Measurements from ENCODE around the gene CACNA1D. TPM values are rescaled to one million over a fixed set of nuclear protein-coding genes. Genes with fewer than 3 reads are reported as not detected.

The CACNA1D gene
- total and polyA plus RNA-seq, 2 donors from 2014 or later, result 3.7 to 35.7 TPM

DNA sequence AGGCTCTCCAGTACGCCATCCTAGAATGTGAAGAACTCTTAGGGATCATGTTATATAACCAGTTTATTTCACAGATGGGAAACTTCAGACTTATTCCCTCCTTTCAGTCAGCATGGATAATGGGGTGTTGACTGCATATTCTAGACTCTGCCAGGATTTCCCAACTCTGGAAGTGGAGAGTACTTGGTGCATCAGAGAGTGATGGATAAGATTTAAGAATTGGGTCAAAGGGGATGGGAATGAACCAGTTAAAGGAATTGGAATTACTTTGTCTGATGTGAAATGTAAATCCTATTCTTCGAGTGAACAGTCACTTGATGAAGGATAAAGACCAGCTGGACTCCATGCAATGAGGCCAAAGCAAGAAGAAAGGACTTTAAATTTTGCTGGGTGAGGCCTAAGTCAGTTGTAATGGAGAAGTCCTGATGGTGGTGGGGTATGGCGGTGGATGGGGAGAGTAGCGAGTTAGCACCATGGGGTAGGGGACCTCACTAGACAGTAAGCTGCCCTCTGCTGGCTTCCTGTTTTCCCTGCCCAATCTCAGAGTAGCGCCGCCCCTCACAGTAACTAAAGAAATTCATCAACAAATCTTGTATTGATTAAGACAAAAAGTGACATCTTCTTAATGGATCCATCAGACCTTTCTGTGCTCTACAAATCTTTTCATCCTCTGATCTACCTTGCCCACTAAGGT is 7.3 kb upstream of the CACNA1D start:
- H3K27me3 ChIP-seq (ENCODE audit: control insufficient read depth, insufficient read depth, low read length), result no peaks in the 10 kb centered on the region
- FAIRE-seq (no peak), DNase-seq (peak in 1 of 5 donors; percentile 68)
- H3K36me3 ChIP-seq (ENCODE audit: control insufficient read depth in 2 of 3, insufficient read depth in 3 of 3, low read length in 3 of 3), result no peaks in the 10 kb centered on the region
- TF ChIP-seq CTCF (IDR thresholded peaks at IDR 0.05; ENCODE audit: borderline replicate concordance, extremely low read depth, insufficient read depth), result no peak
- intact Hi-C loops (cut with DNase I), result no loop called here
- no peak overlapping the region for H3K4me3 ChIP-seq (ENCODE audit: low read length in 3 of 3)
- H3K27ac ChIP-seq (ENCODE audit: low read depth in 2 of 2, low read length in 2 of 2), result no peak overlapping the region
- no peak overlapping the region for H3K9ac ChIP-seq (ENCODE audit: low read length in 3 of 3)
- no peaks in the 10 kb centered on the region for H3K9me3 ChIP-seq (ENCODE audit: control insufficient read depth in 2 of 3, insufficient read depth in 1 of 3, low read length in 3 of 3)
- H3K4me1 ChIP-seq (ENCODE audit: control insufficient read depth in 2 of 3, insufficient read depth in 2 of 3, low read depth in 1 of 3, low read length in 3 of 3), result peaks cover 0 to 11% (median 2%) of the 10 kb centered on the region in 3 donors

DNA sequence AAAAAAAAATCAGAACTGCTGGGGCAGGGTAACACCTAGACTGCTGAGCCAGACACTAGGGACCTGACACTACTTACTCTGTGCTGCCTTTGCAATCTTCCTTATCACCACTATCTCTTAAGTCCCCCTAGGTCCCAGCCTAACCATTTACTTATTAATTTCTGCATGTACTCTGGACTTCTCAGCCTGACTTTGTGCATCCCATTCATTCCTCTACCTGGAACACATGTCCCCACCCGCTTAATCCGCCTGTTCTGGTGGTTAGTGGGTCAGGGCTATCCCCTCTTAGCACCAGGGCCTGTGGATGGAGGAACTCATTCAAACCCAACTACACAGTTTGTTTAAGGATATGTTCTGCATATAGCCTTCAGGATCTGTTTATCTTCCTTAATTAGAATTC is 5.0 kb upstream of the CACNA1D start:
- no peaks in the 10 kb centered on the region for H3K27me3 ChIP-seq (ENCODE audit: control insufficient read depth, insufficient read depth, low read length)
- no peak overlapping the region for H3K4me3 ChIP-seq (ENCODE audit: low read length in 3 of 3)
- no peak overlapping the region for H3K9ac ChIP-seq (ENCODE audit: low read length in 3 of 3)
- H3K27ac ChIP-seq (ENCODE audit: low read depth in 2 of 2, low read length in 2 of 2), result no peak overlapping the region
- no peaks in the 10 kb centered on the region for H3K9me3 ChIP-seq (ENCODE audit: control insufficient read depth in 2 of 3, insufficient read depth in 1 of 3, low read length in 3 of 3)
- intact Hi-C loops (cut with DNase I), result no loop called here
- no peaks in the 10 kb centered on the region for H3K36me3 ChIP-seq (ENCODE audit: control insufficient read depth in 2 of 3, insufficient read depth in 3 of 3, low read length in 3 of 3)
- no peak for DNase-seq
- TF ChIP-seq CTCF (IDR thresholded peaks at IDR 0.05; ENCODE audit: borderline replicate concordance, extremely low read depth, insufficient read depth), result no peak
- peaks cover 0 to 11% (median 2%) of the 10 kb centered on the region in 3 donors for H3K4me1 ChIP-seq (ENCODE audit: control insufficient read depth in 2 of 3, insufficient read depth in 2 of 3, low read depth in 1 of 3, low read length in 3 of 3)
- FAIRE-seq, result no peak

- peak in 1 of 5 donors; percentile 34 for DNase-seq
- TF ChIP-seq CTCF (IDR thresholded peaks at IDR 0.05; ENCODE audit: borderline replicate concordance, extremely low read depth, insufficient read depth), result no peak
- Histone ChIP-seq H3K27me3 (ENCODE audit: control insufficient read depth, insufficient read depth, low read length) (no peaks in the 10 kb centered on the region), H3K27ac (ENCODE audit: low read depth in 2 of 2, low read length in 2 of 2) (no peak overlapping the region), H3K4me3 (ENCODE audit: low read length in 3 of 3) (no peak overlapping the region), H3K4me1 (ENCODE audit: control insufficient read depth in 2 of 3, insufficient read depth in 2 of 3, low read depth in 1 of 3, low read length in 3 of 3) (peaks cover 0 to 11% (median 2%) of the 10 kb centered on the region in 3 donors), H3K9me3 (ENCODE audit: control insufficient read depth in 2 of 3, insufficient read depth in 1 of 3, low read length in 3 of 3) (no peaks in the 10 kb centered on the region), H3K36me3 (ENCODE audit: control insufficient read depth in 2 of 3, insufficient read depth in 3 of 3, low read length in 3 of 3) (no peaks in the 10 kb centered on the region), H3K9ac (ENCODE audit: low read length in 3 of 3) (no peak overlapping the region)
- intact Hi-C loops (cut with DNase I), result no loop called here
- FAIRE-seq, result no peak
These were observed 4.5 kb upstream of the CACNA1D start for GRCh38 chr3:53489787-53490458.

Measured in kidney (tissue), 14 donors.